Activated naive CD4-positive, alpha-beta T cell treated with anti-CD3 and anti-CD28 coated beads for 36 hours (primary cell): ENCODE data around the gene LIX1L. TPM values are rescaled to one million over a fixed set of nuclear protein-coding genes. Genes with fewer than 3 reads are reported as not detected.

Experiments used
- CTCF ChIA-PET: fragments of 350-600 bp; sonication (Branson Sonifier 250); formaldehyde crosslinking; loops from one replicate; lab custom pipeline; 2021; ENCODE audit warnings: antibody characterized with exemption; lab: Charles Lee
- DNase-seq: peaks from one replicate; pipeline ENCODE4 v3.0.0-alpha.2; 2020
- H3K27ac Mint-ChIP-seq: one replicate; pipeline ENCODE4 v1.8.0; 2021; ENCODE audit warnings: mild to moderate bottlenecking, mixed read lengths
- H3K27me3 Mint-ChIP-seq: one replicate; pipeline ENCODE4 v1.8.0; 2021; ENCODE audit warnings: low read depth, mixed read lengths
- H3K36me3 Mint-ChIP-seq: one replicate; pipeline ENCODE4 v1.8.0; 2021; ENCODE audit warnings: low read depth, mixed read lengths
- H3K4me1 Mint-ChIP-seq: one replicate; pipeline ENCODE4 v1.8.0; 2021; ENCODE audit warnings: low read depth, mixed read lengths
- H3K4me3 Mint-ChIP-seq: one replicate; pipeline ENCODE4 v1.8.0; 2021; ENCODE audit warnings: mild to moderate bottlenecking, moderate library complexity, mixed read lengths
- H3K9me3 Mint-ChIP-seq: one replicate; pipeline ENCODE4 v1.8.0; 2021; ENCODE audit warnings: mixed read lengths
- intact Hi-C: fragments of 100-400 bp; cut with micrococcal nuclease; formaldehyde crosslinking; loops from one replicate; pipeline ENCODE4 v1.15.1; 2023
- total RNA-seq, 2 experiments: library from RNA; stranded (reverse); gene quantifications; one replicate each; pipeline ENCODE4 v1.2.3, GENCODE V29; 2021

LIX1L gene
- total RNA-seq, 2 experiments from 2014 or later: 43.6 to 44.3 TPM

DNA sequence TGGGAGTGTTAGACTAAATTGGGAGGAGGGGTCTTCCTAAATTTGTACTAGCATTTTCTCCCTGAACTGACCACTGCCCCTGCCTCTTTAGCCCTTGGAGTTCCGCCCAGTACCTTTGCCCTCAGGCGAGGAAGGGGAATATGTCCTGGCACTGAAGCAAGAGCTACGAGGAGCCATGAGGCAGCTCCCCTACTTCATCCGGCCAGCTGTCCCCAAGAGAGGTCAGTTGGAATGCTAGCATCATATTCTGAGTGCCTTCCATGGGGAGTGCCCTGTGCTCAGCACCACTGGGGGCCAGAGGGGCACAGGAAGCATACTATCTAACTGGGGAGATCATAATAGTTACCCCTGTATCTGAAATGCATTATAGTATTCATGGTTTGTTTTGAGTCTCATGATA is 17.4 kb upstream of the LIX1L start:
- H3K9me3 Mint-ChIP-seq: no peaks in the 10 kb centered on the region
- no peak overlapping the region for H3K27ac Mint-ChIP-seq
- intact Hi-C loops: no loop called here

DNA sequence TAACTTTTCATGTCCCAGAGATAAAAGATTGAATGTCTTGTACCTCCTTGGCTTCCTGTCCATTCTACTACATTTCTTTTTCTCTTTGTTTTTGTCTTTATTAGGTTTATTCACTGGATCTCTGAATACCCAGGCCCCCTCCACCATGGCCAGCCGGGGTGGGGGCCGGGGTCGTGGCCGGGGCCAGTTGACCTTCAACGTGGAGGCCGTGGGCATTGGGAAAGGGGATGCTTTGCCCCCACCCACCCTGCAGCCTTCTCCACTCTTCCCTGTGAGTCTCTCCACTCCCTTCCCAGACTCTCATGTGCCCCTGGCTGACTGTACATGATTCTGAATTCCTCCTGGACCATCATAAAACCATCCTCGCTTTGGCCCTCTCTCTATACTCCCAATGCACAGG is 16.9 kb upstream of the LIX1L start:
- CTCF ChIA-PET: interaction anchor here (8.5 kb wide), 1 partner anchor 34 kb away, joined by 230 read pairs; no protein-coding TSS in a partner anchor
- Mint-ChIP-seq H3K36me3 (no peaks in the 10 kb centered on the region), H3K27me3 (no peaks in the 10 kb centered on the region), H3K9me3 (no peaks in the 10 kb centered on the region), H3K4me3 (no peak overlapping the region), H3K27ac (no peak overlapping the region), H3K4me1 (peaks cover 20% of the 10 kb centered on the region)
- intact Hi-C loops: no loop called here
- no peak for DNase-seq

More for the DNA sequence above, 17.4 kb upstream of the LIX1L start:
- no peak overlapping the region for H3K4me3 Mint-ChIP-seq
- CTCF ChIA-PET: interaction anchor here (8.5 kb wide), 1 partner anchor 34 kb away, joined by 230 read pairs; no protein-coding TSS in a partner anchor
- DNase-seq: no peak
- H3K36me3 Mint-ChIP-seq: no peaks in the 10 kb centered on the region
- peaks cover 19% of the 10 kb centered on the region for H3K4me1 Mint-ChIP-seq
- H3K27me3 Mint-ChIP-seq: no peaks in the 10 kb centered on the region

DNA sequence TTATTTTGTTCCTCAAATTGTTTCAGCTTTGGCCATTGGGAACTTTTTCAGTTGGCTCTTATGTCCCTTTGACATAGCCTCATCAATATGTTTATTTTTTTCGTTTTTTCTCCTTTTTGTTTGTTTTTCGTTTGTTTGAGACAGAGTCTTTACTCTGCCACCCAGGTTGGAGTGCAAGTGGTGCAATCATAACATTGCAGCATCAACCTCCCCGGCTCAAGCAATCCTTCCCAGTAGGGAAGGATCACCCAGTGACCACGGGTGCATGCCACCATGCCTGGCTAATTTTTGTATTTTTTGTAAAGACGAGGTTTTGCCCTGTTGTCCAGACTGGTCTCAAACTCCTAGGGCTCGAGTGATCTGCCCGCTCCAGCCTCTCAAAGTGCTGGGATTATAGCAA is 14.8 kb upstream of the LIX1L start:
- H3K27me3 Mint-ChIP-seq: no peaks in the 10 kb centered on the region
- H3K4me3 Mint-ChIP-seq: no peak overlapping the region
- no peak overlapping the region for H3K27ac Mint-ChIP-seq
- peaks cover 27% of the 10 kb centered on the region for H3K4me1 Mint-ChIP-seq
- peaks cover 5% of the 10 kb centered on the region for H3K36me3 Mint-ChIP-seq
- intact Hi-C loops: no loop called here
- peaks cover under 1% of the 10 kb centered on the region for H3K9me3 Mint-ChIP-seq
- no peak for DNase-seq
- CTCF ChIA-PET: interaction anchor here (1.0 kb wide), 1 partner anchor 127 kb away, joined by 3 read pairs; the partner anchor contains the start of gene NUDT17

DNA sequence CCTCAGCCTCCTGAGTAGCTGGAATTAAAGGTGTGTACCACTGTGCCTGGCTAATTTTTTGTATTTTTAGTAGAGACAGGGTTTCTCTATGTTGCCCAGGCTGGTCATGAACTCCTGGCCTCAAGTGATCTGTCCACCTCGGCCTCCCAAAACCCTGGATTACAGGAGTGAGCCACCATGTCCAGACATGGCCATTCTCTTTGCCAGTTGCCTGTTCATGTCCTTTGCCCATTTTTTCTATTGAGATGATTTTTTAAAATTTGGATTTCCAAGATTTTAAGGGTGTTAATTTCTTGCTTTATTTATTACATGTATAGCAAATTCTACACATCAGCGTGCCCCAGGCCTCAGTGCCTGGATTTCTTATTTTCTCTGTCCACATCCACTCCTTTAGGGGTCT is 9.5 kb upstream of the LIX1L start:
- Mint-ChIP-seq H3K36me3 (peaks cover 10% of the 10 kb centered on the region), H3K4me1 (peaks cover 28% of the 10 kb centered on the region), H3K4me3 (no peak overlapping the region), H3K27ac (no peak overlapping the region), H3K9me3 (peaks cover 6% of the 10 kb centered on the region), H3K27me3 (no peaks in the 10 kb centered on the region)
- no peak for DNase-seq
- CTCF ChIA-PET: interaction anchor here (2.0 to 3.1 kb wide), 3 partner anchors 10 to 40 kb away, joined by 11 to 17 read pairs (median 12); no protein-coding TSS in a partner anchor
- intact Hi-C loops: no loop called here

- peak overlapping the region; percentile 97 for H3K4me3 Mint-ChIP-seq
- no peaks in the 10 kb centered on the region for H3K27me3 Mint-ChIP-seq
- peaks cover 10% of the 10 kb centered on the region for H3K36me3 Mint-ChIP-seq
- no peak for DNase-seq
- peaks cover 29% of the 10 kb centered on the region for H3K4me1 Mint-ChIP-seq
- peak overlapping the region; percentile 84 for H3K27ac Mint-ChIP-seq
- intact Hi-C loops: no loop called here
- CTCF ChIA-PET: interaction anchor here (0.6 to 3.6 kb wide), 8 partner anchors 12 to 141 kb away, joined by 3 to 44 read pairs (median 4); partner anchors contain the start of genes PIAS3, POLR3C and RNF115
- peaks cover 6% of the 10 kb centered on the region for H3K9me3 Mint-ChIP-seq
Observed at GRCh38 chr1:145965119-145965744, 7.4 kb upstream of the LIX1L start.

DNA sequence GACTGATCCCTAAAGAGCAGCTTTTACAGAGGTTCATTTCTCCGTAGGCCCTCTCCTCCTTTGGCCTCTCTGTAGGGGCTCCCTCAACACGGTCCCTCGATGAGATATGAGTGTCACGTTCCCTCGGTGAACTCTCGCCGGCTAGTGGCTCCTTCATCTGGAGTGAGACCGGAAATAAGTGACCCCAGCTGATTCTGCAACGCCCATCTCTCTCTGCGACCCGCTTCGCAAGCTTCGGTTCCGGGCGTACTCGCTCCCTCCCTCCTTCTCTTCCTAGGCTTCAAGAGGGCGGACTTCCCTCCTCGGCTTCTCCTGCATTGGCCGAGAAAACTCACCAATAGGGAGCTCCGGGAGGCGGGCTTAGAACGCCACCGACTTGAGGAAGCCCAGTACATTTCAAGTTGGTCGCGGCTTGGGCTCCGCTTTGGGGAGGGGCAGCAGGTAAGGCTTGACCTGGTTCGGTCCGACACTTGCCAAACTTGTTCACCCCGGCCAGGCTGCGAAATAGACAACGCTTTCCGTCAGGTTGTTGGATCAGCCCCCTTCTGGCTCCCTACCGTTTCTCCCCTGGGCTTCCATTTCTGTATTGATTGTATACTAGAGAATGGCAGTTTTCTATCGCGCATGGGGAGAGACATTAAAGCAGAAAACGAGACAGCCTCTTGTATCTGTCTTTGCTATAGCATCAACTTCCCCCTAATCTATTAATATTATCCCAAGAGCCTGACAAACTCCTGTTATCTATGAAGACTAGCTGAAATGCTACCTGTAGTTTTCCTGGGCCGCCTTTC is 6.7 kb upstream of the LIX1L start, which contains the start of the genes ANKRD34A and POLR3GL:
Gene ANKRD34A, minus strand, starts transcription at position 248 of the 791 bp plus-strand sequence. CDS start 2,816 bp downstream, outside the sequence.
Gene POLR3GL, plus strand, starts transcription at position 363 of the 791 bp plus-strand sequence. CDS start 10,176 bp downstream, outside the sequence.
- Mint-ChIP-seq H3K9me3 (peaks cover 6% of the 10 kb centered on the region), H3K27me3 (no peaks in the 10 kb centered on the region), H3K4me3 (peak within 1 kb of the TSS; percentile 97), H3K4me1 (peaks cover 32% of the 10 kb centered on the region), H3K27ac (peak within 1 kb of the TSS; percentile 84), H3K36me3 (peaks cover 10% of the 10 kb centered on the region)
- intact Hi-C loops: loop anchor here (1.0 kb wide), 6 partner anchors 8 to 72 kb away; partner anchors contain the start of genes PEX11B, RBM8A and TXNIP
- CTCF ChIA-PET: interaction anchor here (0.6 to 3.6 kb wide), 13 partner anchors 14 to 140 kb away, joined by 3 to 44 read pairs (median 4); partner anchors contain the start of genes NUDT17, PEX11B, PIAS3 and POLR3C
- DNase-seq: peak; percentile 98

- peak overlapping the region; percentile 84 for H3K27ac Mint-ChIP-seq
- CTCF ChIA-PET: interaction anchor here (0.6 to 3.6 kb wide), 13 partner anchors 9 to 139 kb away, joined by 3 to 44 read pairs (median 4); partner anchors contain the start of genes PEX11B, PIAS3, POLR3C and RBM8A
- peaks cover 9% of the 10 kb centered on the region for H3K36me3 Mint-ChIP-seq
- H3K27me3 Mint-ChIP-seq: no peaks in the 10 kb centered on the region
- intact Hi-C loops: loop anchor here (1.0 kb wide), 6 partner anchors 7 to 73 kb away; partner anchors contain the start of genes PEX11B, RBM8A and TXNIP
- peaks cover 6% of the 10 kb centered on the region for H3K9me3 Mint-ChIP-seq
- peak overlapping the region; percentile 97 for H3K4me3 Mint-ChIP-seq
- peaks cover 41% of the 10 kb centered on the region for H3K4me1 Mint-ChIP-seq
- no peak for DNase-seq
Observed at GRCh38 chr1:145963265-145964019, 5.6 kb upstream of the LIX1L start.

- H3K27me3 Mint-ChIP-seq: no peaks in the 10 kb centered on the region
- CTCF ChIA-PET: interaction anchor here (0.6 to 3.6 kb wide), 6 partner anchors 17 to 74 kb away, joined by 3 to 44 read pairs (median 6); partner anchors contain the start of genes PEX11B, RBM8A and TXNIP
- H3K4me1 Mint-ChIP-seq: peaks cover 41% of the 10 kb centered on the region
- DNase-seq: peak; percentile 47
- peak overlapping the region; percentile 97 for H3K4me3 Mint-ChIP-seq
- H3K27ac Mint-ChIP-seq: peak overlapping the region; percentile 89
- peaks cover 3% of the 10 kb centered on the region for H3K9me3 Mint-ChIP-seq
- intact Hi-C loops: no loop called here
- peaks cover 4% of the 10 kb centered on the region for H3K36me3 Mint-ChIP-seq
Observed at GRCh38 chr1:145962157-145963102, 4.6 kb upstream of the LIX1L start.

- Mint-ChIP-seq H3K27ac (peak overlapping the region; percentile 89), H3K4me3 (peak overlapping the region; percentile 97), H3K36me3 (no peaks in the 10 kb centered on the region), H3K9me3 (no peaks in the 10 kb centered on the region), H3K4me1 (peaks cover 38% of the 10 kb centered on the region), H3K27me3 (no peaks in the 10 kb centered on the region)
- intact Hi-C loops: no loop called here
- DNase-seq: peak; percentile 76
- CTCF ChIA-PET: interaction anchor here (0.6 to 3.6 kb wide), 3 partner anchors 17 to 73 kb away, joined by 3 to 44 read pairs (median 5); partner anchors contain the start of gene PEX11B
Observed at GRCh38 chr1:145961425-145962156, 3.8 kb upstream of the LIX1L start.

- peak overlapping the region; percentile 97 for H3K4me3 Mint-ChIP-seq
- H3K4me1 Mint-ChIP-seq: peaks cover 39% of the 10 kb centered on the region
- H3K27me3 Mint-ChIP-seq: no peaks in the 10 kb centered on the region
- no peaks in the 10 kb centered on the region for H3K9me3 Mint-ChIP-seq
- no peaks in the 10 kb centered on the region for H3K36me3 Mint-ChIP-seq
- intact Hi-C loops: no loop called here
- peak overlapping the region; percentile 65 for H3K27ac Mint-ChIP-seq
- CTCF ChIA-PET: interaction anchor here (1.5 kb wide), 1 partner anchor 42 kb away, joined by 3 read pairs; the partner anchor contains the start of gene PEX11B
- DNase-seq: no peak
Observed at GRCh38 chr1:145961109-145961424, 3.2 kb upstream of the LIX1L start.
